ENCODE results near the gene WWC2. TPM values are rescaled to one million over a fixed set of nuclear protein-coding genes. Genes with fewer than 3 reads are reported as not detected.
A peak's percentile ranks its signal among the peaks of the same experiment; 100 is the strongest.

WWC2 gene
- total RNA-seq, 1 donor = 100 TPM

DNA sequence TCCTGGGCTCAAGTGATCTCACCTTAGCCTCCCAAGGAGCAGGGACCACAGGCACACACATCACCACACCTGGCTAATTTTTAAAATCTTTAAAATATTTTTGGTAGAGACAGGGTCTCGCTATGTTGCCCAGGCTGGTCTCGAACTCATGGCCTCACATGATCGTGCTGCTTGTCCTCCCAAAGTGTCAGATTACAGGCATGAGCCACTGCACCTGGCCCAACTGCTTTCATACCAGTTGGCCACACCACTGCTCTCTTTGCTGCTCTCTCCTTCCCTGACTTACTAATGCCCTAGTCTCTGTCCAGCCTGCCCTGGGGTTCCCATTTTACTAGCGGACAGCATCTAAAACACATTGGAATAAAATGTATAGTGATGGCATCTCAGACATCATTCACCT is 153.9 kb downstream of the WWC2 start:
- DNase-seq (ENCODE audit: low read depth) = no peak
- no peak for TF ChIP-seq CTCF (IDR thresholded peaks at IDR 0.05; ENCODE audit: insufficient read depth, low read depth, low read length)
- no peak overlapping the region for H3K4me3 ChIP-seq (ENCODE audit: low read depth, low read length)

- TF ChIP-seq CTCF (IDR thresholded peaks at IDR 0.05; ENCODE audit: insufficient read depth, low read depth, low read length) = no peak
- no peak overlapping the region for H3K4me3 ChIP-seq (ENCODE audit: low read depth, low read length)
- no peak for DNase-seq (ENCODE audit: low read depth)
Observed at GRCh38 chr4:183253451-183253850, 154.4 kb downstream of the WWC2 start.

GRCh38 chr4:183254162-183254561 is 155.1 kb downstream of the WWC2 start:
- DNase-seq (ENCODE audit: low read depth) = peak; percentile 54
- no peak overlapping the region for H3K4me3 ChIP-seq (ENCODE audit: low read depth, low read length)
- TF ChIP-seq CTCF (IDR thresholded peaks at IDR 0.05; ENCODE audit: insufficient read depth, low read depth, low read length) = no peak

GRCh38 chr4:183255487-183255886 is 156.4 kb downstream of the WWC2 start:
- TF ChIP-seq CTCF (IDR thresholded peaks at IDR 0.05; ENCODE audit: insufficient read depth, low read depth, low read length) = no peak
- DNase-seq (ENCODE audit: low read depth) = peak; percentile 71

GRCh38 chr4:183256343-183256742 is 157.3 kb downstream of the WWC2 start:
- peak; percentile 70 for DNase-seq (ENCODE audit: low read depth)

More at GRCh38 chr4:183255487-183255886, 156.4 kb downstream of the WWC2 start:
- no peak overlapping the region for H3K4me3 ChIP-seq (ENCODE audit: low read depth, low read length)

GRCh38 chr4:183256756-183257385 is 157.8 kb downstream of the WWC2 start:
- peak; percentile 53 for DNase-seq (ENCODE audit: low read depth)
- no peak overlapping the region for H3K4me3 ChIP-seq (ENCODE audit: low read depth, low read length)
- TF ChIP-seq CTCF (IDR thresholded peaks at IDR 0.05; ENCODE audit: insufficient read depth, low read depth, low read length) = peak; percentile 81

More at GRCh38 chr4:183256343-183256742, 157.3 kb downstream of the WWC2 start:
- TF ChIP-seq CTCF (IDR thresholded peaks at IDR 0.05; ENCODE audit: insufficient read depth, low read depth, low read length) = no peak
- H3K4me3 ChIP-seq (ENCODE audit: low read depth, low read length) = no peak overlapping the region

DNA sequence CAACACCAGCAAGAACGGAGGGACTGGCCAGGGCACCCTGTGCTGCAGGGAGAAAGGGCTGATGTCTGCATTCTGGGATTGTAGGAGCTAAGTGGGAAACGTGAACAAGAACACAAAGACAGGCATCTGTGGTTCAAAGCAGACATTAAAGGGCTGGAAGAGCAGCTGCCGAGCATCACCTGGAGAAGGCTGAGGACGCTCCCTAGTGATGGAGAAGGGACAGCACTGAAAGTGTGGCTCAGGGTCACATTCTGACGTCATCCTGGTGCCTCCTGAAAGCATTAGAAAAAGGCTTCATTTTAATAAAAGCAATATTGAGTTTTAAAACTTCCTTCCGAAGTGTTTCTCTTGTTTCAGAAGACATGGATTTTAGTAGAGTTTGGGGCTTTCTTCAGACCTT is 158.8 kb downstream of the WWC2 start:
- no peak for TF ChIP-seq CTCF (IDR thresholded peaks at IDR 0.05; ENCODE audit: insufficient read depth, low read depth, low read length)
- H3K4me3 ChIP-seq (ENCODE audit: low read depth, low read length) = no peak overlapping the region
- DNase-seq (ENCODE audit: low read depth) = no peak

Measured in fibroblast of villous mesenchyme (primary cell).